HepG2 (cell line): ENCODE measurements around the gene AKR7A3. TPM values are rescaled to one million over a fixed set of nuclear protein-coding genes. Genes with fewer than 3 reads are reported as not detected.

ENCODE experiments used
- AKAP8 ChIP-seq: sonication (generic); formaldehyde crosslinking; IDR thresholded peaks from 2 replicates; pipeline ENCODE4 v1.5.1; 2020; ENCODE audit warnings: mild to moderate bottlenecking, missing genetic modification reagents
- BRCA1 ChIP-seq: sonication (generic); formaldehyde crosslinking; IDR thresholded peaks from 2 replicates; pipeline ENCODE4 v1.4.0; 2020; ENCODE audit warnings: missing genetic modification reagents
- DMAP1 ChIP-seq: IDR thresholded peaks from 2 replicates; pipeline ENCODE4 v1.6.1; 2016
- WIZ ChIP-seq: sonication (generic); formaldehyde crosslinking; IDR thresholded peaks from 2 replicates; pipeline ENCODE4 v1.5.1; 2020; ENCODE audit warnings: mild to moderate bottlenecking, missing genetic modification reagents
- ZBTB7A ChIP-seq: sonication (generic); formaldehyde crosslinking; IDR thresholded peaks from 2 replicates; pipeline ENCODE4 v1.8.0; 2022; ENCODE audit warnings: mild to moderate bottlenecking, missing genetic modification reagents
- ZNF432 ChIP-seq: sonication (generic); formaldehyde crosslinking; IDR thresholded peaks from 2 replicates; pipeline ENCODE4 v1.5.0; 2020; ENCODE audit warnings: missing genetic modification reagents, mild to moderate bottlenecking, borderline replicate concordance
- ZNF468 ChIP-seq: sonication (generic); formaldehyde crosslinking; IDR thresholded peaks from 2 replicates; pipeline ENCODE4 v1.8.0; 2022; ENCODE audit warnings: mild to moderate bottlenecking, moderate library complexity, missing genetic modification reagents
- ZNF878 ChIP-seq: sonication (generic); formaldehyde crosslinking; IDR thresholded peaks from 2 replicates; pipeline ENCODE4 v1.8.1; 2023; ENCODE audit warnings: mild to moderate bottlenecking, missing genetic modification reagents, moderate library complexity
- polyA plus RNA-seq, 8 experiments: library from polyadenylated mRNA; depleted of rRNA in 3 of 8; stranded (reverse) in 7 of 8; unstranded in 1 of 8; fragments of >200 nt; fragmentation: Illumina TruSeq in 4 of 8; extraction: Trizol in 4 of 8; gene quantifications; 2 replicates each; pipeline versions ENCODE4 v1.2.1 to v1.2.3, GENCODE V29; 2011 to 2016; ENCODE audit warnings: low read depth in 4 of 8, missing spikeins in 1 of 8, mixed read lengths in 1 of 8; ENCODE audit not compliant: insufficient read depth in 1 of 8
- total RNA-seq, 5 experiments: library from RNA; depleted of rRNA; stranded (reverse); fragments of >200 nt; fragmentation: Illumina TruSeq; extraction: Trizol; gene quantifications; 2 replicates each; pipeline ENCODE4 v1.2.3, GENCODE V29; 2016; ENCODE audit warnings: low read depth in 1 of 5
- TF ChIP-seq, protein P1 (sequence below): sonication (generic); formaldehyde crosslinking; IDR thresholded peaks from one replicate; pipeline ENCODE4 v1.5.1; 2020; ENCODE audit warnings: mild to moderate bottlenecking, missing genetic modification reagents; ENCODE audit errors: not compliant biosample characterization
- TF ChIP-seq, protein P2 (sequence below): sonication (generic); formaldehyde crosslinking; IDR thresholded peaks from 2 replicates; pipeline ENCODE4 v1.4.0; 2020; ENCODE audit warnings: mild to moderate bottlenecking, missing genetic modification reagents
- TF ChIP-seq, protein P3 (sequence below): sonication (generic); formaldehyde crosslinking; IDR thresholded peaks from 2 replicates; pipeline ENCODE4 v1.5.1; 2020; ENCODE audit warnings: missing genetic modification reagents, mild to moderate bottlenecking, borderline replicate concordance
- TF ChIP-seq, protein P4 (sequence below): sonication (generic); formaldehyde crosslinking; IDR thresholded peaks from 2 replicates; pipeline ENCODE4 v1.5.0; 2020; ENCODE audit warnings: mild to moderate bottlenecking, missing genetic modification reagents
- TF ChIP-seq, protein P5 (sequence below): sonication (generic); IDR thresholded peaks from 2 replicates; pipeline ENCODE4 v1.6.1; 2016; ENCODE audit warnings: low read depth, borderline replicate concordance

AKR7A3 gene
- total and polyA plus RNA-seq, 2 of the 13 experiments (the other 11 are each of a cell fraction or from before 2014, with no cell fraction given), result 0.58 to 1.00 TPM

DNA sequence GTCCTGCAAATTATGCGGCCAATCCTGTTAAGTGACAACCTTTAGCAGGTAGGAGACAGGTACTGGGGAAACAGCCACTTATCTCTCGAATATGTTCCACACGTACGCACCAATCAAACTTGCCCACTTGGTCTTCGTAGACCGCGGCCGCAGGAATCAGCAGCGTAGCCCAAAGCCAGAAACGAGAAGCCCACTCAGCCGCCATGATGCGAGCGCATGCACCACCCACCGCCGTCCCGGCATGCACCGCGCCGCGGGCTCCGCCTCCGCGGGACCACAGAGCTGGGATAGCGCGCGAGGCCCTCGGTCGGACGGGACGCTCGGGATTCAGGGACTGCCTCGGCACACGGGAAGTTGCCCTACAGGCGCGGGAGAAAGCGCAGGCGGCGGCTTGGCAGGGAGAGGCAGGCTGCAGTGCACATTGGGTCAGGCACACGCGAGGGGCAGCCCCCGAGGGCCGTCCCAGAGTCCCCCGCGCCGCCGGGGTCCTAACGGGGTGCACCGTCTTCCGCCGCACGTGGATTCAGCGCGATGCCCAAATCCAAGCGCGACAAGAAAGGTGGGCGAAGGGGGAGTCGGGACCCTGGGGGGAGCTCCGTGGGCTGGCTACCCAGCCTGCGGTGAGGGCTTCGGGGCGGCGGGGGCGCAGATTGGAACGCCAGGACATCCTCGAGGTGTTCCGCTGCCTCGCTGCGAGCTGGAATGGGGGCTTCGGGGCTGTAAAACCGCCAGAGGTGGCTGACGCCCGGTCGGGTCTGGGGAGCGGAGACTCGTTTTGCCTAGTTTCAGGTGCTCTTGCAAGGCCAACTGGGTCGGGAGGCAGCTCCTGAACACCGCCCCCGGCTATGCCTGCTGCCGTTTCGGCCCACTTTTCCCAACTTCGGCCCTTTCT, 37.0 kb downstream of the AKR7A3 start, which contains the start of the genes EMC1 and MRTO4 (continued):
- TF ChIP-seq, protein P1, sequence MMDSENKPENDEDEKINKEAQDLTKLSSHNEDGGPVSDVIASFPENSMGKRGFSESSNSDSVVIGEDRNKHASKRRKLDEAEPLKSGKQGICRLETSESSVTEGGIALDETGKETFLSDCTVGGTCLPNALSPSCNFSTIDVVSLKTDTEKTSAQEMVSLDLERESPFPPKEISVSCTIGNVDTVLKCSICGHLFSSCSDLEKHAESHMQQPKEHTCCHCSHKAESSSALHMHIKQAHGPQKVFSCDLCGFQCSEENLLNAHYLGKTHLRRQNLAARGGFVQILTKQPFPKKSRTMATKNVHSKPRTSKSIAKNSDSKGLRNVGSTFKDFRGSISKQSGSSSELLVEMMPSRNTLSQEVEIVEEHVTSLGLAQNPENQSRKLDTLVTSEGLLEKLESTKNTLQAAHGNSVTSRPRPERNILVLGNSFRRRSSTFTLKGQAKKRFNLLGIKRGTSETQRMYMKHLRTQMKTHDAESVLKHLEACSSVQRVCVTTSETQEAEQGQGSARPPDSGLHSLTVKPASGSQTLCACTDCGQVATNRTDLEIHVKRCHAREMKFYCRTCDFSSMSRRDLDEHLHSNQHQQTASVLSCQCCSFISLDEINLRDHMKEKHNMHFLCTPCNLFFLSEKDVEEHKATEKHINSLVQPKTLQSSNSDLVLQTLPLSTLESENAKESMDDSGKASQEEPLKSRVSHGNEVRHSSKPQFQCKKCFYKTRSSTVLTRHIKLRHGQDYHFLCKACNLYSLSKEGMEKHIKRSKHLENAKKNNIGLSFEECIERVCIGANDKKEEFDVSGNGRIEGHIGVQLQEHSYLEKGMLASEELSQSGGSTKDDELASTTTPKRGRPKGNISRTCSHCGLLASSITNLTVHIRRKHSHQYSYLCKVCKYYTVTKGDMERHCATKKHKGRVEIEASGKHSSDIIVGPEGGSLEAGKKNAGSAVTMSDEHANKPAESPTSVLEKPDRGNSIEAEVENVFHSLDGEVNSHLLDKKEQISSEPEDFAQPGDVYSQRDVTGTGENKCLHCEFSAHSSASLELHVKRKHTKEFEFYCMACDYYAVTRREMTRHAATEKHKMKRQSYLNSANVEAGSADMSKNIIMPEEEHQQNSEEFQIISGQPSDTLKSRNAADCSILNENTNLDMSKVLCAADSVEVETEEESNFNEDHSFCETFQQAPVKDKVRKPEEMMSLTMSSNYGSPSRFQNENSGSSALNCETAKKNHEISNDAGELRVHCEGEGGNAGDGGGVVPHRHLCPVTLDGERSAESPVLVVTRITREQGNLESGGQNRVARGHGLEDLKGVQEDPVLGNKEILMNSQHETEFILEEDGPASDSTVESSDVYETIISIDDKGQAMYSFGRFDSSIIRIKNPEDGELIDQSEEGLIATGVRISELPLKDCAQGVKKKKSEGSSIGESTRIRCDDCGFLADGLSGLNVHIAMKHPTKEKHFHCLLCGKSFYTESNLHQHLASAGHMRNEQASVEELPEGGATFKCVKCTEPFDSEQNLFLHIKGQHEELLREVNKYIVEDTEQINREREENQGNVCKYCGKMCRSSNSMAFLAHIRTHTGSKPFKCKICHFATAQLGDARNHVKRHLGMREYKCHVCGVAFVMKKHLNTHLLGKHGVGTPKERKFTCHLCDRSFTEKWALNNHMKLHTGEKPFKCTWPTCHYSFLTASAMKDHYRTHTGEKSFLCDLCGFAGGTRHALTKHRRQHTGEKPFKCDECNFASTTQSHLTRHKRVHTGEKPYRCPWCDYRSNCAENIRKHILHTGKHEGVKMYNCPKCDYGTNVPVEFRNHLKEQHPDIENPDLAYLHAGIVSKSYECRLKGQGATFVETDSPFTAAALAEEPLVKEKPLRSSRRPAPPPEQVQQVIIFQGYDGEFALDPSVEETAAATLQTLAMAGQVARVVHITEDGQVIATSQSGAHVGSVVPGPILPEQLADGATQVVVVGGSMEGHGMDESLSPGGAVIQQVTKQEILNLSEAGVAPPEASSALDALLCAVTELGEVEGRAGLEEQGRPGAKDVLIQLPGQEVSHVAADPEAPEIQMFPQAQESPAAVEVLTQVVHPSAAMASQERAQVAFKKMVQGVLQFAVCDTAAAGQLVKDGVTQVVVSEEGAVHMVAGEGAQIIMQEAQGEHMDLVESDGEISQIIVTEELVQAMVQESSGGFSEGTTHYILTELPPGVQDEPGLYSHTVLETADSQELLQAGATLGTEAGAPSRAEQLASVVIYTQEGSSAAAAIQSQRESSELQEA, result peak; percentile 61
- TF ChIP-seq BRCA1 (CRISPR knock-in tag) (peak; percentile 22; the same call in 1 of the 2 replicates), ZNF468 (CRISPR knock-in tag) (no peak), ZNF878 (no peak), ZBTB7A (CRISPR knock-in tag) (peak; percentile 17; the same call in 1 of the 2 replicates), ZNF432 (CRISPR knock-in tag) (no peak), WIZ (no peak), AKAP8 (peak; percentile 27; the same call in 1 of the 2 replicates), DMAP1 (CRISPR knock-in tag) (peak; percentile 98)
- TF ChIP-seq, protein P2, sequence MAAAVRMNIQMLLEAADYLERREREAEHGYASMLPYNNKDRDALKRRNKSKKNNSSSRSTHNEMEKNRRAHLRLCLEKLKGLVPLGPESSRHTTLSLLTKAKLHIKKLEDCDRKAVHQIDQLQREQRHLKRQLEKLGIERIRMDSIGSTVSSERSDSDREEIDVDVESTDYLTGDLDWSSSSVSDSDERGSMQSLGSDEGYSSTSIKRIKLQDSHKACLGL (CRISPR knock-in tag), result peak; percentile 99
- TF ChIP-seq, protein P3, sequence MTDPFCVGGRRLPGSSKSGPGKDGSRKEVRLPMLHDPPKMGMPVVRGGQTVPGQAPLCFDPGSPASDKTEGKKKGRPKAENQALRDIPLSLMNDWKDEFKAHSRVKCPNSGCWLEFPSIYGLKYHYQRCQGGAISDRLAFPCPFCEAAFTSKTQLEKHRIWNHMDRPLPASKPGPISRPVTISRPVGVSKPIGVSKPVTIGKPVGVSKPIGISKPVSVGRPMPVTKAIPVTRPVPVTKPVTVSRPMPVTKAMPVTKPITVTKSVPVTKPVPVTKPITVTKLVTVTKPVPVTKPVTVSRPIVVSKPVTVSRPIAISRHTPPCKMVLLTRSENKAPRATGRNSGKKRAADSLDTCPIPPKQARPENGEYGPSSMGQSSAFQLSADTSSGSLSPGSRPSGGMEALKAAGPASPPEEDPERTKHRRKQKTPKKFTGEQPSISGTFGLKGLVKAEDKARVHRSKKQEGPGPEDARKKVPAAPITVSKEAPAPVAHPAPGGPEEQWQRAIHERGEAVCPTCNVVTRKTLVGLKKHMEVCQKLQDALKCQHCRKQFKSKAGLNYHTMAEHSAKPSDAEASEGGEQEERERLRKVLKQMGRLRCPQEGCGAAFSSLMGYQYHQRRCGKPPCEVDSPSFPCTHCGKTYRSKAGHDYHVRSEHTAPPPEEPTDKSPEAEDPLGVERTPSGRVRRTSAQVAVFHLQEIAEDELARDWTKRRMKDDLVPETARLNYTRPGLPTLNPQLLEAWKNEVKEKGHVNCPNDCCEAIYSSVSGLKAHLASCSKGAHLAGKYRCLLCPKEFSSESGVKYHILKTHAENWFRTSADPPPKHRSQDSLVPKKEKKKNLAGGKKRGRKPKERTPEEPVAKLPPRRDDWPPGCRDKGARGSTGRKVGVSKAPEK, result no peak
- TF ChIP-seq, protein P4, sequence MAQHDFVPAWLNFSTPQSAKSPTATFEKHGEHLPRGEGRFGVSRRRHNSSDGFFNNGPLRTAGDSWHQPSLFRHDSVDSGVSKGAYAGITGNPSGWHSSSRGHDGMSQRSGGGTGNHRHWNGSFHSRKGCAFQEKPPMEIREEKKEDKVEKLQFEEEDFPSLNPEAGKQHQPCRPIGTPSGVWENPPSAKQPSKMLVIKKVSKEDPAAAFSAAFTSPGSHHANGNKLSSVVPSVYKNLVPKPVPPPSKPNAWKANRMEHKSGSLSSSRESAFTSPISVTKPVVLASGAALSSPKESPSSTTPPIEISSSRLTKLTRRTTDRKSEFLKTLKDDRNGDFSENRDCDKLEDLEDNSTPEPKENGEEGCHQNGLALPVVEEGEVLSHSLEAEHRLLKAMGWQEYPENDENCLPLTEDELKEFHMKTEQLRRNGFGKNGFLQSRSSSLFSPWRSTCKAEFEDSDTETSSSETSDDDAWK (CRISPR knock-in tag), result no peak
- TF ChIP-seq, protein P5, sequence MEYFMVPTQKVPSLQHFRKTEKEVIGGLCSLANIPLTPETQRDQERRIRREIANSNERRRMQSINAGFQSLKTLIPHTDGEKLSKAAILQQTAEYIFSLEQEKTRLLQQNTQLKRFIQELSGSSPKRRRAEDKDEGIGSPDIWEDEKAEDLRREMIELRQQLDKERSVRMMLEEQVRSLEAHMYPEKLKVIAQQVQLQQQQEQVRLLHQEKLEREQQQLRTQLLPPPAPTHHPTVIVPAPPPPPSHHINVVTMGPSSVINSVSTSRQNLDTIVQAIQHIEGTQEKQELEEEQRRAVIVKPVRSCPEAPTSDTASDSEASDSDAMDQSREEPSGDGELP, result no peak
